ENCODE data around the gene PCCA.

GRCh38 chr13:100541897-100542825 is 453.3 kb downstream of the PCCA start:
- TF ChIP-seq POLR2A (IDR thresholded peaks at IDR 0.05; ENCODE audit: low read length) = no peak
- no peak for TF ChIP-seq GATA1 (IDR thresholded peaks at IDR 0.05; ENCODE audit: low read depth, low read length)

All from erythroblast (primary cell).